NCI-H1092 treated with DMSO at 0.1 percent for 48 hours (cell line): ENCODE measurements around the gene OLFML2B.

Experiments
- DNase-seq: peaks from one replicate; lab custom pipeline; 2025; lab: John Stamatoyannopoulos, UW

Gene OLFML2B

GRCh38 chr1:161945306-161946060 is 78.2 kb downstream of the OLFML2B start:
- no peak for DNase-seq

- no peak for DNase-seq
Observed at GRCh38 chr1:161944381-161944780, 79.3 kb downstream of the OLFML2B start.

GRCh38 chr1:161943737-161944136 is 79.9 kb downstream of the OLFML2B start:
- DNase-seq, result peak; percentile 26

- DNase-seq, result no peak
Observed at GRCh38 chr1:161941726-161942436, 81.8 kb downstream of the OLFML2B start.

- no peak for DNase-seq
Observed at GRCh38 chr1:161940866-161941591, 82.6 kb downstream of the OLFML2B start.

GRCh38 chr1:161936786-161937185 is 86.9 kb downstream of the OLFML2B start:
- DNase-seq, result no peak

- DNase-seq, result no peak
Observed at GRCh38 chr1:161935264-161935663, 88.4 kb downstream of the OLFML2B start.

- DNase-seq, result no peak
Observed at GRCh38 chr1:161933592-161934588, 89.8 kb downstream of the OLFML2B start.
